GM12878 (cell line): Measurements from ENCODE around the gene SPOCK1. TPM values are rescaled to one million over a fixed set of nuclear protein-coding genes. Genes with fewer than 3 reads are reported as not detected.

Source experiments
- ATAC-seq: fragments of 200-7000 bp; cut with Tn5 transposase; 3 replicates; pipeline ENCODE4 v1.9.1; 2020; ENCODE audit warnings: mild to moderate bottlenecking, moderate library complexity
- BruUV-seq: library from RNA; stranded (reverse); fragments of 400-500 nt; replicated peaks from 2 replicates; lab custom pipeline; 2021; lab: Mats Ljungman, UMichigan
- CTCF ChIA-PET: fragments of 300-600 bp; sonication (Branson Sonifier 250); formaldehyde crosslinking; extraction: SDS; loops from one replicate; lab custom pipeline; 2021; ENCODE audit warnings: inconsistent platforms; lab: Yijun Ruan, JAX
- POLR2A ChIA-PET: fragments of 350-600 bp; formaldehyde crosslinking; extraction: SDS; loops from one replicate; lab custom pipeline; 2021; ENCODE audit warnings: inconsistent platforms; lab: Charles Lee
- RAD21 ChIA-PET: fragments of 300-600 bp; sonication (Branson Sonifier 250); formaldehyde crosslinking; loops from one replicate; lab custom pipeline; 2023; ENCODE audit warnings: antibody characterized with exemption; ENCODE audit not compliant: unreplicated experiment; lab: Charles Lee
- SMC1A ChIA-PET: fragments of 300-600 bp; sonication (Branson Sonifier 250); formaldehyde crosslinking; loops from one replicate; lab custom pipeline; 2023; ENCODE audit not compliant: unreplicated experiment, uncharacterized antibody; lab: Charles Lee
- DNase-seq: peaks from one replicate; pipeline ENCODE4 v3.0.0-alpha.2; 2011; ENCODE audit warnings: low read depth, low spot score
- FAIRE-seq: peaks from 3 replicates; lab custom pipeline; 2011; peaks lifted over from hg19 to GRCh38; lab: Jason Lieb, UNC
- H2AFZ ChIP-seq: 2 replicates; pipeline ENCODE4 v1.6.0; 2011; ENCODE audit warnings: low read depth, low read length, control low read depth; ENCODE audit not compliant: control insufficient read depth
- H3K27ac ChIP-seq: 2 replicates; pipeline ENCODE4 v1.5.1; 2011; ENCODE audit warnings: control low read depth; ENCODE audit not compliant: control insufficient read depth, insufficient read depth
- H3K27me3 ChIP-seq, 2 experiments: replicated peaks in 1 of 2; 2 replicates each; pipeline versions ENCODE4 v1.6.0 to v1.6.1; 2011; ENCODE audit warnings: low read length in 1 of 2; ENCODE audit not compliant: control insufficient read depth in 2 of 2, insufficient read depth in 2 of 2
- H3K36me3 ChIP-seq, 2 experiments: 2 replicates each; pipeline ENCODE4 v1.5.1; 2011; ENCODE audit warnings: low read length in 1 of 2; ENCODE audit not compliant: control insufficient read depth in 2 of 2, insufficient read depth in 2 of 2
- H3K4me1 ChIP-seq: 2 replicates; pipeline ENCODE4 v1.6.1; 2011; ENCODE audit warnings: mild to moderate bottlenecking, low read length, moderate library complexity, mixed read lengths; ENCODE audit not compliant: control insufficient read depth, insufficient read depth
- H3K4me2 ChIP-seq: 2 replicates; pipeline ENCODE4 v1.6.0; 2011; ENCODE audit warnings: control low read depth; ENCODE audit not compliant: control insufficient read depth, insufficient read depth
- H3K4me3 ChIP-seq: fragments of 200-600 bp; sonication (generic); 2 replicates; pipeline ENCODE4 v1.5.1; 2016
- H3K79me2 ChIP-seq: 2 replicates; pipeline ENCODE4 v1.6.0; 2011; ENCODE audit warnings: low read length; ENCODE audit not compliant: control insufficient read depth, insufficient read depth
- H3K9ac ChIP-seq: 2 replicates; pipeline ENCODE4 v1.8.0; 2011; ENCODE audit warnings: low read length, control low read depth, mixed read lengths; ENCODE audit not compliant: control insufficient read depth, insufficient read depth
- H3K9me3 ChIP-seq: replicated peaks from 3 replicates; pipeline ENCODE4 v1.5.1; 2011; ENCODE audit warnings: mild to moderate bottlenecking, low read length; ENCODE audit not compliant: control insufficient read depth, insufficient read depth
- H4K20me1 ChIP-seq: 2 replicates; pipeline ENCODE4 v1.6.0; 2011; ENCODE audit not compliant: control insufficient read depth, insufficient read depth
- CBFB ChIP-seq: IDR thresholded peaks from 2 replicates; pipeline ENCODE4 v1.6.1; 2016; ENCODE audit warnings: antibody characterized with exemption, low read depth
- CBX5 ChIP-seq: sonication (generic); IDR thresholded peaks from 2 replicates; pipeline ENCODE4 v1.6.1; 2016; ENCODE audit warnings: low read depth, moderate library complexity, mild to moderate bottlenecking, inconsistent platforms
- ESRRA ChIP-seq: IDR thresholded peaks from 2 replicates; pipeline ENCODE4 v1.6.1; 2012; ENCODE audit warnings: mild to moderate bottlenecking, low read length, improper control_type of control experiment
- KLF5 ChIP-seq: fragments of 450-650 bp; IDR thresholded peaks from 2 replicates; pipeline ENCODE4 v1.6.1; 2014; ENCODE audit warnings: mild to moderate bottlenecking; ENCODE audit not compliant: partially characterized antibody
- NFIC ChIP-seq: IDR thresholded peaks from 2 replicates; pipeline ENCODE4 v1.6.1; 2012; ENCODE audit warnings: low read depth, mild to moderate bottlenecking, inconsistent platforms, low read length, moderate library complexity
- RAD21 ChIP-seq: IDR thresholded peaks from 2 replicates; pipeline ENCODE4 v1.6.1; 2011; ENCODE audit warnings: mild to moderate bottlenecking, low read depth, low read length, moderate library complexity; ENCODE audit not compliant: insufficient read depth
- SMAD1 ChIP-seq: fragments of 450-650 bp; IDR thresholded peaks from 2 replicates; pipeline ENCODE4 v1.6.1; 2018; ENCODE audit warnings: mild to moderate bottlenecking, low read depth; ENCODE audit not compliant: partially characterized antibody
- WGBS: methylation state at CpG from one replicate; pipeline ENCODE4 v1.1.6; 2016; ENCODE audit warnings: low lambda C conversion rate; ENCODE audit not compliant: insufficient replicate concordance, insufficient coverage; ENCODE audit errors: missing lambda C conversion rate; 5-methylcytosine and 5-hydroxymethylcytosine counted together
- in situ Hi-C: fragments of 300-500 bp; cut with MboI; formaldehyde crosslinking; loops from 9 replicates; pipeline ENCODE4 v1.14.3; 2018; ENCODE audit warnings: mixed read lengths
- intact Hi-C: fragments of 100-400 bp; cut with micrococcal nuclease; formaldehyde crosslinking; loops from one replicate; pipeline ENCODE4 v1.14.2; 2022; ENCODE audit not compliant: unreplicated experiment
- polyA plus RNA-seq, 11 experiments: library from polyadenylated mRNA; depleted of rRNA in 4 of 11; unstranded in 6 of 11; stranded (reverse) in 5 of 11; fragments of >200 nt; fragmentation: Nextera tagmentation in 4 of 11; fragmentation: Illumina TruSeq in 1 of 11; extraction: Ambion mirVana in 4 of 11; extraction: Trizol in 1 of 11; gene quantifications; 1 replicate in 1 of 11; 2 replicates in 10 of 11; pipeline versions ENCODE4 v1.2.1 to v1.2.3, GENCODE V29; 2011 to 2016; ENCODE audit warnings: inconsistent platforms in 2 of 11, missing spikeins in 2 of 11, low read depth in 1 of 11
- total RNA-seq, 4 experiments: library from RNA; depleted of rRNA in 3 of 4; stranded (reverse); fragments of >200 nt in 3 of 4; fragmentation: Illumina TruSeq in 1 of 4; extraction: Trizol in 1 of 4; gene quantifications; 2 replicates each; pipeline versions ENCODE4 v1.2.1 to v1.2.3, GENCODE V29; 2013 to 2021
- TF ChIP-seq, protein P1 (sequence below): fragments of 450-650 bp; IDR thresholded peaks from 2 replicates; pipeline ENCODE4 v1.6.1; 2014; ENCODE audit warnings: mild to moderate bottlenecking
- TF ChIP-seq, protein P2 (sequence below): fragments of 450-650 bp; formaldehyde crosslinking; IDR thresholded peaks from 2 replicates; pipeline ENCODE4 v1.5.0; 2022; ENCODE audit warnings: mild to moderate bottlenecking, missing genetic modification characterization
- TF ChIP-seq, protein P3 (sequence below): fragments of 450-650 bp; IDR thresholded peaks from 2 replicates; pipeline ENCODE4 v1.6.1; 2017; ENCODE audit warnings: mild to moderate bottlenecking

Gene SPOCK1
- total and polyA plus RNA-seq, 10 of the 15 experiments (the other 5 are each of a cell fraction or from before 2014, with no cell fraction given) = 0.06 to 0.68 (median 0.25) TPM; not detected in 3

DNA sequence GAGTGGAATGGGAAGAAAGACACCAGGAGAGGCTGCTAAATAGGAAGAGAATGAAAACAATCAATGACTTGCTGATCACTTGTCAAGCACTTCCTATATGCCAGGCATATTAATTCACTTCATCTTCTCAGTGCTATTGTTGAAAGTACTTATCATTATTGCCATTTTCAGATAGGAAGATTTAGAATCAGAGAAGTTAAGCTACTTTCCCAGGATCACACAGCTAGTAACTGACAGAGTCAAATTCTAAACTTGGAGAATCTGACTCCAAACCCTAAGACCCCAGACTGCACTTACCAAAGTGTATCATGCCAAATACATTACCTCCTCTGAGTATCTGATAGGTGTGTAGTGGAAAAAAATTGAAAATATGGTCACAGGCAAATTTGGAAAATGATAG is 236.3 kb downstream of the SPOCK1 start:
- no peak for FAIRE-seq
- TF ChIP-seq SMAD1 = no peak
- TF ChIP-seq KLF5 = no peak
- no peaks in the 10 kb centered on the region for H3K79me2 ChIP-seq
- no peaks in the 10 kb centered on the region for H3K9me3 ChIP-seq
- ATAC-seq = no peak
- ChIA-PET RAD21 (no interaction called here), POLR2A (no interaction called here), CTCF (interaction anchor here (1.2 kb wide), 1 partner anchor 58 kb away, joined by 3 read pairs; no protein-coding TSS in a partner anchor), SMC1A (no interaction called here)
- no peaks in the 10 kb centered on the region for H3K36me3 ChIP-seq
- no peak overlapping the region for H3K4me3 ChIP-seq
- H4K20me1 ChIP-seq = no peaks in the 10 kb centered on the region
- no peaks in the 10 kb centered on the region for H3K4me1 ChIP-seq
- no peak overlapping the region for H3K9ac ChIP-seq
- DNase-seq = no peak
- no peak overlapping the region for H2AFZ ChIP-seq
- in situ Hi-C loops = no loop called here
- H3K27ac ChIP-seq = no peak overlapping the region
- no TSS peak for BruUV-seq
- no peak overlapping the region for H3K4me2 ChIP-seq
- intact Hi-C loops = no loop called here
- peaks cover 0 to 2% of the 10 kb centered on the region in 2 experiments; a peak in 1 of 4 replicates for H3K27me3 ChIP-seq

DNA sequence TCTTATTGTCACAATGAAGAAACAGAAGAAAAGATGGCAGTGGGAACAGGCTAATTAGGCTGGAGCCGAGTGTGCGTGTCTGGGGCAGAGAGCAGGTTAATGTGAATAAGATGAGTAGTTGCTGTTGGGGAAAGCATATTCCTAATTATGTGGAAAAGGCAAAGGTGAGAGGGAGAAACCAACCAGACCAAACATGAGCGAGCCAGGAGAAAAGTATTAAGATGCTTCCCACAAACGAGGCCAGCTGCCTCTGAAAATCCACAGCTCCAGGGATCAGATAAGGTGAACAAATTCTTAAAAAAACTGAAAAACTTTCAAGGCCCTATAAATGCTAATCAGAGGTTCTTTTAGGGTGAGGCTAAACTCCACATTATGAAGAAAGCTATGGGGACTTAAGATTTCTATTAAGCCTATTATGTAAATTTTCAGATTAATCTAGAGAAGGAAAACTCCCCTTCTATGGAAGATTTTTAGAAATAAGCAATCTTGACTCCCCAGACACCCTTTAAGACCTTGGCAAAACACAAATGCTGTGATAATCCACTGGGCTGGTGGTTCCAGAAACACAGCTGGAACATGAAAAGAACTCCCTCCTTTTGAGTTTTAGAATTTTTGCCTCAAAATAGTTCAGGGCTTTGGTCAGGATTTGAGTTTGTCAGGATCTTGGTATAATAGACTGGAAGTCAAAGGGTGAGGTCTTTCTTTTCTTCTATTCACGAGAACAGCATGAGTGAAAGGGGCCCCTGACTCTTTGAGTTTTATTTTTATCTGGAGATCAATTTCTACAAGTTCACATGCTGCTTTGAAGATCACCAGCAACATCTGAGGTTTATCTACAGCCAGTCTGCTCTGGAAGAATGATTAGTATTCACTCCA is 238.1 kb downstream of the SPOCK1 start:
- intact Hi-C loops = no loop called here
- Histone ChIP-seq H2AFZ (no peak overlapping the region), H3K4me3 (no peak overlapping the region), H3K4me1 (no peaks in the 10 kb centered on the region), H3K9ac (no peak overlapping the region), H3K27ac (no peak overlapping the region), H3K4me2 (no peak overlapping the region), H4K20me1 (no peaks in the 10 kb centered on the region), H3K79me2 (no peaks in the 10 kb centered on the region), H3K36me3 (no peaks in the 10 kb centered on the region), H3K9me3 (no peaks in the 10 kb centered on the region), H3K27me3 (peaks cover 0 to 2% of the 10 kb centered on the region in 2 experiments; a peak in 1 of 4 replicates)
- SMC1A ChIA-PET = no interaction called here
- ATAC-seq = no peak
- CTCF ChIA-PET = no interaction called here
- in situ Hi-C loops = no loop called here
- BruUV-seq = no TSS peak
- DNase-seq = no peak
- FAIRE-seq = no peak
- RAD21 ChIA-PET = no interaction called here
- 33% methylated on average over 5 of the region's 5 CpGs for WGBS
- POLR2A ChIA-PET = no interaction called here
- TF ChIP-seq NFIC = no peak
- TF ChIP-seq, protein P1, sequence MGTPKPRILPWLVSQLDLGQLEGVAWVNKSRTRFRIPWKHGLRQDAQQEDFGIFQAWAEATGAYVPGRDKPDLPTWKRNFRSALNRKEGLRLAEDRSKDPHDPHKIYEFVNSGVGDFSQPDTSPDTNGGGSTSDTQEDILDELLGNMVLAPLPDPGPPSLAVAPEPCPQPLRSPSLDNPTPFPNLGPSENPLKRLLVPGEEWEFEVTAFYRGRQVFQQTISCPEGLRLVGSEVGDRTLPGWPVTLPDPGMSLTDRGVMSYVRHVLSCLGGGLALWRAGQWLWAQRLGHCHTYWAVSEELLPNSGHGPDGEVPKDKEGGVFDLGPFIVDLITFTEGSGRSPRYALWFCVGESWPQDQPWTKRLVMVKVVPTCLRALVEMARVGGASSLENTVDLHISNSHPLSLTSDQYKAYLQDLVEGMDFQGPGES = no peak
- TF ChIP-seq ESRRA = no peak
- no peak for TF ChIP-seq RAD21
- TF ChIP-seq, protein P2, sequence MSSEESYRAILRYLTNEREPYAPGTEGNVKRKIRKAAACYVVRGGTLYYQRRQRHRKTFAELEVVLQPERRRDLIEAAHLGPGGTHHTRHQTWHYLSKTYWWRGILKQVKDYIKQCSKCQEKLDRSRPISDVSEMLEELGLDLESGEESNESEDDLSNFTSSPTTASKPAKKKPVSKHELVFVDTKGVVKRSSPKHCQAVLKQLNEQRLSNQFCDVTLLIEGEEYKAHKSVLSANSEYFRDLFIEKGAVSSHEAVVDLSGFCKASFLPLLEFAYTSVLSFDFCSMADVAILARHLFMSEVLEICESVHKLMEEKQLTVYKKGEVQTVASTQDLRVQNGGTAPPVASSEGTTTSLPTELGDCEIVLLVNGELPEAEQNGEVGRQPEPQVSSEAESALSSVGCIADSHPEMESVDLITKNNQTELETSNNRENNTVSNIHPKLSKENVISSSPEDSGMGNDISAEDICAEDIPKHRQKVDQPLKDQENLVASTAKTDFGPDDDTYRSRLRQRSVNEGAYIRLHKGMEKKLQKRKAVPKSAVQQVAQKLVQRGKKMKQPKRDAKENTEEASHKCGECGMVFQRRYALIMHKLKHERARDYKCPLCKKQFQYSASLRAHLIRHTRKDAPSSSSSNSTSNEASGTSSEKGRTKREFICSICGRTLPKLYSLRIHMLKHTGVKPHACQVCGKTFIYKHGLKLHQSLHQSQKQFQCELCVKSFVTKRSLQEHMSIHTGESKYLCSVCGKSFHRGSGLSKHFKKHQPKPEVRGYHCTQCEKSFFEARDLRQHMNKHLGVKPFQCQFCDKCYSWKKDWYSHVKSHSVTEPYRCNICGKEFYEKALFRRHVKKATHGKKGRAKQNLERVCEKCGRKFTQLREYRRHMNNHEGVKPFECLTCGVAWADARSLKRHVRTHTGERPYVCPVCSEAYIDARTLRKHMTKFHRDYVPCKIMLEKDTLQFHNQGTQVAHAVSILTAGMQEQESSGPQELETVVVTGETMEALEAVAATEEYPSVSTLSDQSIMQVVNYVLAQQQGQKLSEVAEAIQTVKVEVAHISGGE = no peak
- TF ChIP-seq, protein P3, sequence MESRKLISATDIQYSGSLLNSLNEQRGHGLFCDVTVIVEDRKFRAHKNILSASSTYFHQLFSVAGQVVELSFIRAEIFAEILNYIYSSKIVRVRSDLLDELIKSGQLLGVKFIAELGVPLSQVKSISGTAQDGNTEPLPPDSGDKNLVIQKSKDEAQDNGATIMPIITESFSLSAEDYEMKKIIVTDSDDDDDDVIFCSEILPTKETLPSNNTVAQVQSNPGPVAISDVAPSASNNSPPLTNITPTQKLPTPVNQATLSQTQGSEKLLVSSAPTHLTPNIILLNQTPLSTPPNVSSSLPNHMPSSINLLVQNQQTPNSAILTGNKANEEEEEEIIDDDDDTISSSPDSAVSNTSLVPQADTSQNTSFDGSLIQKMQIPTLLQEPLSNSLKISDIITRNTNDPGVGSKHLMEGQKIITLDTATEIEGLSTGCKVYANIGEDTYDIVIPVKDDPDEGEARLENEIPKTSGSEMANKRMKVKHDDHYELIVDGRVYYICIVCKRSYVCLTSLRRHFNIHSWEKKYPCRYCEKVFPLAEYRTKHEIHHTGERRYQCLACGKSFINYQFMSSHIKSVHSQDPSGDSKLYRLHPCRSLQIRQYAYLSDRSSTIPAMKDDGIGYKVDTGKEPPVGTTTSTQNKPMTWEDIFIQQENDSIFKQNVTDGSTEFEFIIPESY = no peak
- no peak for TF ChIP-seq CBFB
- no peak for TF ChIP-seq CBX5
